GM23338 (cell line): Measurements from ENCODE around the gene EXOC2. TPM values are rescaled to one million over a fixed set of nuclear protein-coding genes. Genes with fewer than 3 reads are reported as not detected.

Source experiments
- ATAC-seq: fragments of 200-7000 bp; cut with Tn5 transposase; 3 replicates; pipeline ENCODE4 v1.9.1; 2020
- DNase-seq: peaks from one replicate; pipeline ENCODE4 v3.0.0-alpha.2; 2015; ENCODE audit warnings: low spot score
- H2AFZ ChIP-seq: fragments of 200-600 bp; sonication (generic); 2 replicates; pipeline ENCODE4 v1.8.0; 2016; ENCODE audit warnings: antibody characterized with exemption, mild to moderate bottlenecking, moderate library complexity
- H3F3A ChIP-seq: fragments of 200-600 bp; sonication (generic); replicated peaks from 2 replicates; pipeline ENCODE4 v1.8.0; 2017; ENCODE audit warnings: antibody characterized with exemption, mixed run types, low read depth
- H3K27ac ChIP-seq: fragments of 200-600 bp; sonication (generic); 2 replicates; pipeline ENCODE4 v1.6.1; 2016; ENCODE audit warnings: low read depth
- H3K27me3 ChIP-seq: fragments of 200-600 bp; sonication (generic); 2 replicates; pipeline ENCODE4 v1.8.0; 2016; ENCODE audit warnings: mild to moderate bottlenecking, mixed run types, moderate library complexity; ENCODE audit not compliant: insufficient read depth
- H3K36me3 ChIP-seq: fragments of 200-600 bp; sonication (generic); 2 replicates; pipeline ENCODE4 v1.8.0; 2016; ENCODE audit warnings: mild to moderate bottlenecking; ENCODE audit not compliant: insufficient read depth
- H3K4me1 ChIP-seq: fragments of 200-600 bp; sonication (generic); 2 replicates; pipeline ENCODE4 v1.8.0; 2016; ENCODE audit warnings: mild to moderate bottlenecking, moderate library complexity; ENCODE audit not compliant: insufficient read depth
- H3K4me2 ChIP-seq: fragments of 200-600 bp; sonication (generic); 2 replicates; pipeline ENCODE4 v1.7.1; 2017; ENCODE audit warnings: mixed run types
- H3K4me3 ChIP-seq: fragments of 200-600 bp; sonication (generic); 2 replicates; pipeline ENCODE4 v1.6.1; 2016; ENCODE audit warnings: mixed run types
- H3K79me2 ChIP-seq: fragments of 200-600 bp; sonication (generic); replicated peaks from 2 replicates; pipeline ENCODE4 v1.8.0; 2017; ENCODE audit warnings: mild to moderate bottlenecking; ENCODE audit not compliant: insufficient read depth
- H3K9me2 ChIP-seq: fragments of 200-600 bp; sonication (generic); 2 replicates; pipeline ENCODE4 v1.8.0; 2017; ENCODE audit not compliant: insufficient read depth
- H4K20me1 ChIP-seq: fragments of 200-600 bp; sonication (generic); replicated peaks from 2 replicates; pipeline ENCODE4 v1.8.0; 2017; ENCODE audit warnings: mild to moderate bottlenecking; ENCODE audit not compliant: insufficient read depth
- H3K27ac Mint-ChIP-seq: 2 replicates; pipeline ENCODE4 v1.8.0; 2020; ENCODE audit warnings: inconsistent platforms, mild to moderate bottlenecking, moderate library complexity, mixed read lengths
- H3K27me3 Mint-ChIP-seq: 3 replicates; pipeline ENCODE4 v1.8.0; 2022; ENCODE audit warnings: low read depth, mild to moderate bottlenecking, moderate library complexity, mixed read lengths, inconsistent platforms; ENCODE audit not compliant: insufficient read depth, poor library complexity
- H3K36me3 Mint-ChIP-seq: 3 replicates; pipeline ENCODE4 v1.8.0; 2021; ENCODE audit warnings: low read depth, mild to moderate bottlenecking, inconsistent platforms, moderate library complexity, mixed read lengths
- H3K4me1 Mint-ChIP-seq: 3 replicates; pipeline ENCODE4 v1.8.0; 2020; ENCODE audit warnings: mild to moderate bottlenecking, inconsistent platforms, mixed read lengths
- H3K4me3 Mint-ChIP-seq: 3 replicates; pipeline ENCODE4 v1.8.0; 2021; ENCODE audit warnings: moderate library complexity, mild to moderate bottlenecking, inconsistent platforms, mixed read lengths
- H3K9me3 Mint-ChIP-seq: 3 replicates; pipeline ENCODE4 v1.8.0; 2020; ENCODE audit warnings: moderate library complexity, mild to moderate bottlenecking, inconsistent platforms, mixed read lengths
- CREB1 ChIP-seq: fragments of 250-450 bp; sonication (Bioruptor Pico); IDR thresholded peaks from 2 replicates; pipeline ENCODE4 v1.5.0; 2020; ENCODE audit warnings: low read depth, mild to moderate bottlenecking, moderate library complexity
- EZH2 ChIP-seq: fragments of 200-600 bp; sonication (generic); IDR thresholded peaks from one replicate; pipeline ENCODE4 v1.8.0; 2017; ENCODE audit warnings: antibody characterized with exemption, mild to moderate bottlenecking, low read depth; ENCODE audit not compliant: unreplicated experiment
- EZH2phosphoT487 ChIP-seq: fragments of 200-600 bp; sonication (generic); IDR thresholded peaks from one replicate; pipeline ENCODE4 v1.8.1; 2018; ENCODE audit warnings: antibody characterized with exemption; ENCODE audit not compliant: unreplicated experiment
- JUNB ChIP-seq: IDR thresholded peaks from one replicate; pipeline ENCODE4 v1.6.1; 2016; ENCODE audit warnings: antibody characterized with exemption; ENCODE audit not compliant: unreplicated experiment
- NANOG ChIP-seq: IDR thresholded peaks from 2 replicates; pipeline ENCODE4 v1.6.1; 2016; ENCODE audit warnings: antibody characterized with exemption, borderline replicate concordance
- POLR2AphosphoS5 ChIP-seq: IDR thresholded peaks from 2 replicates; pipeline ENCODE4 v1.6.1; 2016; ENCODE audit warnings: antibody characterized with exemption, low read depth
- STAT1 ChIP-seq: IDR thresholded peaks from one replicate; pipeline ENCODE4 v1.6.1; 2016; ENCODE audit warnings: antibody characterized with exemption; ENCODE audit not compliant: unreplicated experiment
- ZNF114 ChIP-seq: fragments of 250-450 bp; sonication (Bioruptor Pico); IDR thresholded peaks from 2 replicates; pipeline ENCODE4 v1.5.0; 2020; ENCODE audit warnings: mild to moderate bottlenecking, moderate library complexity
- ZNF331 ChIP-seq: fragments of 250-450 bp; sonication (Bioruptor Pico); IDR thresholded peaks from 2 replicates; pipeline ENCODE4 v1.5.0; 2020; ENCODE audit warnings: low read depth, mild to moderate bottlenecking, moderate library complexity
- ZNF462 ChIP-seq: fragments of 250-450 bp; sonication (Bioruptor Pico); IDR thresholded peaks from 2 replicates; pipeline ENCODE4 v1.5.0; 2020; ENCODE audit warnings: mild to moderate bottlenecking, moderate library complexity
- polyA plus RNA-seq: library from polyadenylated mRNA; unstranded; fragments of >200 nt; fragmentation: Nextera tagmentation; extraction: Ambion mirVana; gene quantifications from 2 replicates; pipeline ENCODE4 v1.2.1, GENCODE V29; 2016
- total RNA-seq: library from RNA; depleted of rRNA; stranded (reverse); fragments of >200 nt; shearing (Covaris generic); gene quantifications from 2 replicates; pipeline ENCODE4 v1.2.3, GENCODE V29; 2014
- TF ChIP-seq, protein P1 (sequence below): IDR thresholded peaks from 2 replicates; pipeline ENCODE4 v1.6.1; 2016; ENCODE audit warnings: antibody characterized with exemption
- TF ChIP-seq, protein P2 (sequence below): IDR thresholded peaks from one replicate; pipeline ENCODE4 v1.6.1; 2018; ENCODE audit warnings: antibody characterized with exemption; ENCODE audit not compliant: unreplicated experiment
- TF ChIP-seq, protein P3 (sequence below), 2 experiments: fragments of 200-600 bp in 1 of 2; sonication (generic) in 1 of 2; conservative IDR thresholded peaks; 2 replicates each; pipeline versions ENCODE4 v1.5.1 to v1.6.1; 2016 to 2017; ENCODE audit warnings: antibody characterized with exemption in 2 of 2, low read depth in 2 of 2, mild to moderate bottlenecking in 2 of 2, moderate library complexity in 1 of 2

The EXOC2 gene
- total and polyA plus RNA-seq, 2 experiments from 2014 or later, result 28.7 to 93.6 TPM

DNA sequence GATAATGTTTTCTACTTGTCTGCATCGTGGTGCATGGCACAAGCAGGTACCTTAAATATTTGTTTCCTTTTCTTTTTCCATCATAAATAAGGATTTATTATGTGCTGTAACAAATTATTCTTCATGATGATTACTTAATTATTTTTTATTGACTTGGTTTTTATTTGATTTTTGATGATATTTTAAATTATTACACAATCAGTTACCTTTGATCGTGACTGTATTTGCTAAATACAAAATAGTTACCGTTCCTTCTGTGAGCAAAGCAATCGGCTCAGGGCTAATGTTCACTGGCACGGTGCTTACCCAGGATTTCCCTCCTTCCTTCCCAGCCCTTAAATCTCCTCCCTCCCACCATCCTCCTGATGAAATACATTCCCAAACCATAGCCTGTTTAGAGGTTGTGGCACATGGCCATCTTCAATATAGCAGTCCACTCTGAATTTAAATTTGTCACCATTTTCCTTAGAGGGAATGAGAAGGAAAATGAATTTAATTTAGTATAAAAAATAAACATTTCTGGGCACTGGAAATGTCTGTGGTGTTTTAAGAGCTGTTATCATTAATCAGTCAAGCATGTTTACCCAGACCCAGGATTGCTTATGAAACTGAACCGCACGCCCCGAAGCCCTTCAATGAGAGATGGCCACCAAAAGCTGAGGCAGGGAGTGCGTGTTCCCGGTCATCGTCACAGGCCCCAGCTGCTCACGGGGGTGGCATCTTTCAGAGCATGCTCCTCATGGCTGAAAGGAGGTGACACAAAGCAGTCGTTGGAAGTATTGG, 23.0 kb upstream of the EXOC2 start:
- peaks cover 19% of the 10 kb centered on the region for H3K4me1 Mint-ChIP-seq
- Histone ChIP-seq H3K36me3 (no peaks in the 10 kb centered on the region), H3K4me1 (peaks cover 18% of the 10 kb centered on the region), H4K20me1 (no peaks in the 10 kb centered on the region), H3F3A (no peaks in the 10 kb centered on the region), H3K27ac (no peak overlapping the region), H2AFZ (no peak overlapping the region), H3K4me2 (no peak overlapping the region), H3K9me2 (no peaks in the 10 kb centered on the region), H3K4me3 (no peak overlapping the region), H3K79me2 (no peaks in the 10 kb centered on the region), H3K27me3 (no peaks in the 10 kb centered on the region)
- H3K27ac Mint-ChIP-seq, result no peak overlapping the region
- peaks cover 11% of the 10 kb centered on the region for H3K27me3 Mint-ChIP-seq
- TF ChIP-seq ZNF331, result no peak
- no peak for TF ChIP-seq NANOG
- no peak for TF ChIP-seq STAT1
- TF ChIP-seq, protein P1, sequence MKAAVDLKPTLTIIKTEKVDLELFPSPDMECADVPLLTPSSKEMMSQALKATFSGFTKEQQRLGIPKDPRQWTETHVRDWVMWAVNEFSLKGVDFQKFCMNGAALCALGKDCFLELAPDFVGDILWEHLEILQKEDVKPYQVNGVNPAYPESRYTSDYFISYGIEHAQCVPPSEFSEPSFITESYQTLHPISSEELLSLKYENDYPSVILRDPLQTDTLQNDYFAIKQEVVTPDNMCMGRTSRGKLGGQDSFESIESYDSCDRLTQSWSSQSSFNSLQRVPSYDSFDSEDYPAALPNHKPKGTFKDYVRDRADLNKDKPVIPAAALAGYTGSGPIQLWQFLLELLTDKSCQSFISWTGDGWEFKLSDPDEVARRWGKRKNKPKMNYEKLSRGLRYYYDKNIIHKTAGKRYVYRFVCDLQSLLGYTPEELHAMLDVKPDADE, result no peak
- TF ChIP-seq ZNF462 (CRISPR knock-in tag), result no peak
- no peak for TF ChIP-seq EZH2phosphoT487
- no peak for TF ChIP-seq JUNB
- TF ChIP-seq EZH2, result no peak
- no peak for TF ChIP-seq POLR2AphosphoS5
- no peak for TF ChIP-seq ZNF114 (CRISPR knock-in tag)
- TF ChIP-seq, protein P2, sequence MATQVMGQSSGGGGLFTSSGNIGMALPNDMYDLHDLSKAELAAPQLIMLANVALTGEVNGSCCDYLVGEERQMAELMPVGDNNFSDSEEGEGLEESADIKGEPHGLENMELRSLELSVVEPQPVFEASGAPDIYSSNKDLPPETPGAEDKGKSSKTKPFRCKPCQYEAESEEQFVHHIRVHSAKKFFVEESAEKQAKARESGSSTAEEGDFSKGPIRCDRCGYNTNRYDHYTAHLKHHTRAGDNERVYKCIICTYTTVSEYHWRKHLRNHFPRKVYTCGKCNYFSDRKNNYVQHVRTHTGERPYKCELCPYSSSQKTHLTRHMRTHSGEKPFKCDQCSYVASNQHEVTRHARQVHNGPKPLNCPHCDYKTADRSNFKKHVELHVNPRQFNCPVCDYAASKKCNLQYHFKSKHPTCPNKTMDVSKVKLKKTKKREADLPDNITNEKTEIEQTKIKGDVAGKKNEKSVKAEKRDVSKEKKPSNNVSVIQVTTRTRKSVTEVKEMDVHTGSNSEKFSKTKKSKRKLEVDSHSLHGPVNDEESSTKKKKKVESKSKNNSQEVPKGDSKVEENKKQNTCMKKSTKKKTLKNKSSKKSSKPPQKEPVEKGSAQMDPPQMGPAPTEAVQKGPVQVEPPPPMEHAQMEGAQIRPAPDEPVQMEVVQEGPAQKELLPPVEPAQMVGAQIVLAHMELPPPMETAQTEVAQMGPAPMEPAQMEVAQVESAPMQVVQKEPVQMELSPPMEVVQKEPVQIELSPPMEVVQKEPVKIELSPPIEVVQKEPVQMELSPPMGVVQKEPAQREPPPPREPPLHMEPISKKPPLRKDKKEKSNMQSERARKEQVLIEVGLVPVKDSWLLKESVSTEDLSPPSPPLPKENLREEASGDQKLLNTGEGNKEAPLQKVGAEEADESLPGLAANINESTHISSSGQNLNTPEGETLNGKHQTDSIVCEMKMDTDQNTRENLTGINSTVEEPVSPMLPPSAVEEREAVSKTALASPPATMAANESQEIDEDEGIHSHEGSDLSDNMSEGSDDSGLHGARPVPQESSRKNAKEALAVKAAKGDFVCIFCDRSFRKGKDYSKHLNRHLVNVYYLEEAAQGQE, result no peak
- TF ChIP-seq CREB1 (CRISPR knock-in tag), result no peak
- TF ChIP-seq, protein P3, sequence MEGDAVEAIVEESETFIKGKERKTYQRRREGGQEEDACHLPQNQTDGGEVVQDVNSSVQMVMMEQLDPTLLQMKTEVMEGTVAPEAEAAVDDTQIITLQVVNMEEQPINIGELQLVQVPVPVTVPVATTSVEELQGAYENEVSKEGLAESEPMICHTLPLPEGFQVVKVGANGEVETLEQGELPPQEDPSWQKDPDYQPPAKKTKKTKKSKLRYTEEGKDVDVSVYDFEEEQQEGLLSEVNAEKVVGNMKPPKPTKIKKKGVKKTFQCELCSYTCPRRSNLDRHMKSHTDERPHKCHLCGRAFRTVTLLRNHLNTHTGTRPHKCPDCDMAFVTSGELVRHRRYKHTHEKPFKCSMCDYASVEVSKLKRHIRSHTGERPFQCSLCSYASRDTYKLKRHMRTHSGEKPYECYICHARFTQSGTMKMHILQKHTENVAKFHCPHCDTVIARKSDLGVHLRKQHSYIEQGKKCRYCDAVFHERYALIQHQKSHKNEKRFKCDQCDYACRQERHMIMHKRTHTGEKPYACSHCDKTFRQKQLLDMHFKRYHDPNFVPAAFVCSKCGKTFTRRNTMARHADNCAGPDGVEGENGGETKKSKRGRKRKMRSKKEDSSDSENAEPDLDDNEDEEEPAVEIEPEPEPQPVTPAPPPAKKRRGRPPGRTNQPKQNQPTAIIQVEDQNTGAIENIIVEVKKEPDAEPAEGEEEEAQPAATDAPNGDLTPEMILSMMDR (conservative IDR thresholded peaks at IDR 0.05; ENCODE audit: low read depth in 2 of 2), result no peak
- no peak for DNase-seq
- no peaks in the 10 kb centered on the region; the same call in 2 of the 3 replicates for H3K9me3 Mint-ChIP-seq
- no peaks in the 10 kb centered on the region for H3K36me3 Mint-ChIP-seq
- no peak overlapping the region for H3K4me3 Mint-ChIP-seq
- ATAC-seq, result no peak
